Embryonic facial prominence (tissue), 1 donor: ENCODE results near the gene HS6ST3.
"Not testable (repeated sequence)": the region's sequence is repeated elsewhere in the genome, so short reads cannot be mapped to it uniquely, and the experiment has no call there.

Experiments
- DNase-seq: peaks from one replicate; pipeline ENCODE4 v3.0.0-alpha.2; 2016; ENCODE audit errors: extremely low spot score

Gene HS6ST3

DNA sequence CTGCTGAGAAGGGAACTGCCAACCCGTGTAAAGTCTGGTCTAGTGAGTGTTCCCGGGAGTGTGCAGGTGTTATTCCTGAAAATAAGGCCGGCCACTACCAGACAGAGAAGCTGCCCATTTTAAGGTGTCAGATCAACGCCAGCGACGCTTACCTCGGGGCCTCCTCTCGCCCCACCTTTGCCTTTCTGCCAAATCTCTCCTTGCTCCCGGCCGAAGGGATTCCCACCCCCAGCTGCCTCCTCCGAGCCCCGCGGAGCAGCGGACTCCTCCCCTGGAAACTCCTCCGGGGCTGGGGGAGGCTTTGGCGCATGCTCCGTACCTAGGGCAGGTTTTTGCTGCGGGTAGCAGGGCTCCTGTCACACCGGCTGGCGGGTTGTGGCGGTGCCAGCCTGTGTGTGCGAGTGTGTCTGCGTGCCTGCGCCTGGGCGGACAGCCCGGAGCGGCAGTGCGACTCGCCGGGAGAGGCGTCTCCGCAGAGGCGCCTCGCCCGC is at the start of gene HS6ST3:
HS6ST3 (plus strand) TSS at position 359 of the 491 bp plus-strand sequence.
- DNase-seq = no peak

DNA sequence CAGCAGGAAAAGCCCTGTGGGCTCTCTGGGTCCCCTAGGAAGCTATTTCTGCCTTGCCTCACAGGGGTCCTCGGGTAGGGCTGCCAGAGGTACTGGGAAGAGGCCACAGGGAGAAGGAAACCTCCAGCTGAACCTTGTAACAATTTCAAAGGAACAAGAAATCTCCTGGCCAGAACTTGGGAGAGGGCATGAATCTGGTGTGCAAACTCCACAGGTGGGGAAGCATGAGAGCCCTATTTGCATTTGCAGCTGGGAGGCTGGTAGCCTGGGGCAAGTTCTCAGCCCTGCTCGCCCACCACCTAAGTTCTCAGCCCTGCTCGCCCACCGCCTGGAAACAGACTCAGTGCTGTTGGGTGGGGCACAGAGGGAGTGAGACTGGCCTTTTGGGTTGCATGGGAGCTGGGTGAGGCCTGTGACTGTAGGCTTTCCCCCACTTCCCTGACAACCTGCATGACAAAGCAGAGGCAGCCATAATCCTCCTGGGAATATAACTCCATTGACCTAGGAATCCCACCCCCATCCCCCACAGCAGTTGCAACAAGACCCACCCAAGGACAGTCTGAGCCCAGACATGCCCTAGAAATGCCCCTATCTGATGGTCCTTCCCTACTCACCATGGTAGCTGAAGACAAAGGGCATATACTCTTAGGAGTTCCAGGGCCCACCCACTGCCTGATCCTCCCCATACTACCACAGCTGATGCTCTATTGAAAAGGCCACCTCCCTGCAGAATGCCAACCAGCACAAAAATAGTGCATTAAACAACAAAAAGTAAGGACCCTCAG is 48.4 kb upstream of the HS6ST3 start:
- no peak for DNase-seq

DNA sequence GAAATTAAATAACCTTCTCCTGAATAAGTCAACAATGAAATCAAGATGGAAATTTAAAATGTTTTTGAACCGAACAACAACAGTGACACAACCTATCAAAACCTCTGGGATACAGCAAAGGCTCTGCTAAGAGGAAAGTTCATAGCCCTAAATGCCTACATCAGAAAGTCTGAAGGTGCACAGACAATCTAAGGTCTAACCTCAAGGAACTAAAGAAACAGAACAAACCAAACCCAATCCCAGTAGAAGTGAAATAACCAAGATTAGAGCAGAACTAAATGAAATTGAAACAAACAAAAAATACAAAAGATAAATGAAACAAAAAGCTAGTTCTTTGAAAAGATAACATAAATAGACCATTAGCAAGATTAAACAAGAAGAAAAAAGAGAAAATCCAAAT is 45.7 kb upstream of the HS6ST3 start:
- no peak for DNase-seq

DNA sequence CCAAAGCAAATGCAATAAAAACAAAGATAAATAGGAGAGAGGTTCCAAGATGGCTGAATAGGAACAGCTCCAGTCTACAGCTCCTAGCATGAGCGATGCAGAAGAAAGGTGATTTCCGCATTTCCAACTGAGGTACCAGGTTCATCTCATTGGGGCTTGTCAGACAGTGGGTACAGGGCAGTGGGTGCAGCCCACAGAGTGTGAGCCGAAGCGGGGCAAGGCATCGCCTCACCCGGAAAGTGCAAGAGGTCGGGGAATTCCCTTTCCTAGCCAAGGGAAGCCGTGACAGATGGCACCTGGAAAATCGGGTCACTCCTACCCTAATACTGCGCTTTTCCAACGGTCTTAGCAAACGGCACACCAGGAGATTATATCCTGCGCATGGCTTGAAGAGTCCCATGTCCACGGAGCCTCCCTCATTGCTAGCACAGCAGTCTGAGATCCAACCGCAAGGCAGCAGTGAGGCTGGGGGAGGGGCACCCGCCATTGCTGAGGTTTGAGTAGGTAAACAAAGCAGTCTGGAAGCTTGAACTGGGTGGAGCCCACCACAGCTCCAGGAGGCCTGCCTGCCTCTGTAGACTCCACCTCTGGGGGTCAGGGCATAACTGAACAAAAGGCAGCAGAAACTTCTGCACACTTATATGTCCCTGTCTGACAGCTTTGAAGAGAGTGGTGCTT is 43.3 kb upstream of the HS6ST3 start:
- not testable (repeated sequence) for DNase-seq

DNA sequence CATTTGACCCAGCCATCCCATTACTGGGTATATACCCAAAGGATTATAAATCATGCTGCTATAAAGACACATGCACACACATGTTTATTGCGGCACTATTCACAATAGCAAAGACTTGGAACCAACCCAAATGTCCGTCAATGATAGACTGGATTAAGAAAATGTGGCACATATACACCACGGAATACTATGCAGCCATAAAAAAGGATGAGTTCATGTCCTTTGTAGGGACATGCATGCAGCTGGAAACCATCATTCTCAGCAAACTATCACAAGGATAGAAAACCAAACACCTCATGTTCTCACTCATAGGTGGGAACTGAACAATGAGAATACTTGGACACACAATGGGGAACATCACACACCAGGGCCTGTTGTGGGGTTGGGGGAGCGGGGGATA is 39.0 kb upstream of the HS6ST3 start:
- DNase-seq = not testable (repeated sequence)

DNA sequence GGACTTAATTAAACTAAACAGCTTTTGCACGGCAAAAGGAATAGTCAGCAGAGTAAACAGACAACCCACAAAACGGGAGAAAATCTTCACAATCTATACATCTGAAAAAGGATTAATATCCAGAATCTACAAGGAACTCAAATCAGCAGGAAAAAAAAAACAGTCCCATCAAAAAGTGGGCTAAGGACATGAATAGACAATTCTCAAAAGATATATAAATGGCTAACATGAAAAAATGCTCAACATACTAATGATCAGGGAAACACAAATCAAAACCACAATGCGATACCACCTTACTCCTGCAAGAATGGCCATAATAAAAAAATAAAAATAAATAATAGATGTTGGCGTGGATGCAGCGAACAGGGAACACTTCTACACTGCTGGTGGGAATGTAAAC is 38.4 kb upstream of the HS6ST3 start:
- DNase-seq = not testable (repeated sequence)

DNA sequence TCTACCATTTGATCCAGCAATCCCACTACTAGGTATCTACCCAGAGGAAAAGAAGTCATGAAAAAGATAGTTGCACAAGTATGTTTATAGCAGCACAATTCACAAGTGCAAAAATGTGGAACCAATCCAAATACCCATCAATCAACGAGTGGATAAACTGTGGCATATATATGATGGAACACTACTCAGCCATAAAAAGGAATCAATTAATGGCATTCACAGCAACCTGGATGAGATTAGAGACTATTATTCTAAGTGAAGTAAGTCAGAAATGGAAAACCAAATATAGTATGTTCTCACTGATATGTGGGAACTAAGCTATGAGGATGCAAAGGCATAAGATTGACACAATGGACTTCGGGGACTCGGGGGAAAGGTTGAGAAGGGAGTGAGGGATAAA is 38.0 kb upstream of the HS6ST3 start:
- DNase-seq = not testable (repeated sequence)

DNA sequence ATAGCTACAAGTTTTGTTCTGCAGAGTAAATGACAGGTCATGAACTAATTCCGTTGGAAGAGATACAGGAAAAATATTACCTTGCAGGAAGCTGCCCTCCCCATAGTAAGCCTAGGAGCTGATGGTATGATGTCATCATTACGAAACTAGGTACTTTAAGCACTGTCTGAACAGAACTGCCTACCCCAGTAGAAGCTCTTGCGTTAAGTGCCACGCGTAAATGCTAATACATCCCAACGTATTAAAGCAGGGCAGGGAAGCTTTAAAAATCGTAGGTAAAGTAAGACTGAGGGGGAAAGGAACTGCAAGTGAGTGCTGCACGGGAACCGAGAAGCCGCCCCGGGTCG is 37.3 kb upstream of the HS6ST3 start:
- DNase-seq = peak; percentile 18

DNA sequence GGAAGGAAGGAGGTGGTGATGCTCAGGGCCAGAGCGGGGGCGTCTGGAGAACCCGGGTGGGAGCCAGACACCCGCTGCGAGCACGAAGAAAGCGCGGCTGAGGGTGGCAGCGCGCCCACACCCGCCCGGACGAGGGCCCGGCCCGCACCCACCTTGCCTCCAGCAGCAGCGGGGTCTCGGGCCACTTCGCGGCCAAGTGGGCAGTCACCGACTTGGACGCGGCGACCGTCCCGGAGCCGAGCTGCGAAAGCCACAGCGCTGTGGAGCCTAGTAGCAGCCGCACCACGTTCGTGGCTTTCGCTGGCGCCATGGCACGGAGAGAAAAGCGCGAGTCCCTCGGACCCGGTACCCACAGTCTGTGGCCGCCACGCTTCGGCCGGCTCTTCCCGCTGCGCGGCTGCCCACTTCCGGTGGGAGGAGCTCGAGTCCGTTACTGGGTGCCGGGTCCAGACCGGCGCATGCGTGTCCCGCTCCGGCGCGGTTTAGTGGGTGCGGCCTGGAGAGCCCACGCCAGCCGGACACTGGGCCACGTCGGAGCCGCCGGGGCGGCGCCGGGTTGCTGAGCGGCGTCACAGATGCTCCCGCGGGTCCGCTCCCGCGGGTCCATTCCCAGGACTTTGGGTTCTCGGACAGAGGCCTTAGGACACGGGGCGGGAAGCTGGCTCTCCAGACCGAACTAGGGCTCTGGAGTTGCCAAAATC is 36.8 kb upstream of the HS6ST3 start, which contains the start of gene UGGT2:
UGGT2 (minus strand) TSS at position 399 of the 701 bp plus-strand sequence; CDS start at position 310, 89 bp downstream.
- peak; percentile 70 for DNase-seq

DNA sequence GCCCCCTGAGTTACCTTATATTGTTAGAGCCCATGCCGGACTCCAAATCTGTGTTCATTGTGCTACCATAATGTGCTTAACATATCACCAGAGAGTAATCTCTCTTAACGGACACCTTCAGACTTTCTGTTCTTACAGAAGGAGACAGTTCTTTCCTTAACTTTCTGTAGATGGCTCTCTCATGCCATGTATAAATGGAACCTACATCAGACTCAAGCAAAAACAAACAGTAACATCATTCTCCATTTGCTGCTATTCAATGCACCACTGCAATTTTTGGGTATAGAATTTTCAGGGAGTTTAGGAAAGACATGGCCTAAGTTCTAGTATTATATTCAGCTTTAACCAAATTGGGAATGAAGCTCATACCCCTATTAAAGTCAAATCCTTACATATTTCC is 24.1 kb upstream of the HS6ST3 start:
- DNase-seq = no peak

DNA sequence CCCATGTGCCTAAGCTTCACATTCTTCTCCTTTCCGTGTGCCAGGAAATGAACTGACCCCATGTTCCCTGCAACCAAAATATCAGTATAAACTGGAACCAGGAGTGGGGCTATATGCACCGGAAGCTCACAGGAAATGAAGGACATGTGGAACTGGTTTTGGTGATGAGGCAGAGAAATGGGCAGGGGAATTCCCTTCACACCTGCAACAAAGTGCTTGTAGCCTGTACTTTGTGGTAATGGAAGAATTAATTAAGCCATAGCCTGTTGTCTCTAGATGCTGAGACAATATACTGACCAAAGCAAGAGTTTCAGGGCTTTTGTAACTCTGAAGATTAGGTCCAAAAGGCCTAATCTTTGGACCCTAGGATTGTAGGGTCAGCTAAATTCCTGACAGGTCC is 21.2 kb upstream of the HS6ST3 start:
- DNase-seq = no peak

DNA sequence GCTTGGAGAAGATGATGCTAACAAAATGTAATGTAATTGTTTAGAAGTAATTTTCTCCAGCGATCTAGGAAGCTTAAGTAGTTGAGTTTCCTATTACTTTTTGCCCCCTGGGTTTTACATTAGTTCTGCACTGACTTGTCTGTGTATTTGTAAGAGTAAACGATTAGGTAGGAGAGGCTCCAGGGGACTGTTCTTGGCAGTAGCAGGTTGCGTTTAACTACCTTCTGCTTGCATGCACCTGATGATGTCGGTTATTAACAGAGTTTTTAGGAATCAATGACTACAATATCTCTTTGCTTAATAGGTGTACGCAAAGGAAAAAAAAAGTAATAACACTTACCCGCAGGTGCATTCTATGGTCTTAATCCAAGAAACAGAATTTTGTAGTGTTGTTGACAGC is 18.4 kb upstream of the HS6ST3 start:
- DNase-seq = no peak

DNA sequence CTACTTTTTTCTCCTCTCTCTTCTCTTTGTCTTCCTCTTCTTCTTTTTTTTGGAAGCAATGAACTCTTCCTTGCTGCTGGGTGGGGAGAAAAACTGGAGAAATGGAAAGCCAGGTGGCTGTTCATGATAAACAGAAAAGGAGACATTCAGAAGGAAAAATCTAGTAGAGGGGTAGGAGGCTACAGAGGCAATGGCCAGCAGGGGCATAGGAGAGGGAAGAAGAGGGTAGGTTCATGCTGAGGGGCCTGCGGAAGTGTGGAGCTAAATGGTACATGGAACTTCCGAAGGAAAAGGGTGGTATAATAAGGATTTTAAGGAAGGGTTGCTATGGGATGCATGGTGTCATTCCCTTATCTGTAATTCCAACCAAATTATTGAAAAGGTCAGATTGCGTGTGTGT is 17.5 kb upstream of the HS6ST3 start:
- DNase-seq = no peak

DNA sequence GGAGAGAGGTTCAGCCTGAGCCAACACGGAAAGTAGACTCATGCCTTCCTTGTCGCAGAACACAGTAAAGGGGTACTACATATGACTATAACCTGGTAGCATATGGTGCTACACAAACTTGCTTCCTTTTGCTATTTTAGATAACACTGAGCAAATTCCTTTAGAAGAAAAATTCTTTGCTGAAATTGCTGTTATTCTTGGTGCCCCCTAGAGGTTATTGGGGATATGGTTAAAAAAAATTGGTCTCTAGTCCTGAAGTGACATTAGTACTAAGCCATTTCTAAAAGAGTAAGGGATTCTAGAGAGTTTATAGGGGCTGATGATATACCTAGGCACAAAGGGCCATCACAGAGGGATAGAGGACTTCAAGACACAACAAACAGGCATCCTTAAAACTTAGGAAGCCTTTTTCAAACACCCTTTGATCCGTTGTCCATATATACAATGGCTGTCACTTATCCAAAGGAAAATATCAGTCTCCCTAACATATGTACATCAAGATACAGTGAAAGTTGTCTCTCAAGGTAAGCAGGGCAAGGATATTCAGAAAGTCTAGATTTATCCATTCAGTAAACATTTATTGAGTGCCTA is 13.9 kb upstream of the HS6ST3 start:
- DNase-seq = no peak

DNA sequence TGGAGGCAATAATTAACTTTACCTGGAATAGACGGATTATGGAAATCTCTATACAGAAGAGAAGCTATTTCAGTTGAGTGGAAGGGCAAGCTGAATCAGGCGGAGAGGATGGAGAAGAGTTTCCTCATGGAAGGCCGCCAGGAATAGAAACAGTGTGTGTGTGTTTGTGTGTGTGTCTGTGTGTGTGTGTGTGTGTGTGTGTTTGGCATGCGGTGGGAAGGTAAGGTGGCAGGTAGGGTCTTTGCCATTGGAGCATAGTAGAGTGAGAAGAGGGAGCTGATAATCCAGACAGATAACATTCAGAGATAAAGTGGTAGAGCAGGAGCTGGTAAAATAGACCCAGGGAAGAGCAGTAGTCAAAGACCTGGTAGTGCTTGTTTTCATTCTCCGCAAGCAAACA is 9.2 kb upstream of the HS6ST3 start:
- DNase-seq = no peak

DNA sequence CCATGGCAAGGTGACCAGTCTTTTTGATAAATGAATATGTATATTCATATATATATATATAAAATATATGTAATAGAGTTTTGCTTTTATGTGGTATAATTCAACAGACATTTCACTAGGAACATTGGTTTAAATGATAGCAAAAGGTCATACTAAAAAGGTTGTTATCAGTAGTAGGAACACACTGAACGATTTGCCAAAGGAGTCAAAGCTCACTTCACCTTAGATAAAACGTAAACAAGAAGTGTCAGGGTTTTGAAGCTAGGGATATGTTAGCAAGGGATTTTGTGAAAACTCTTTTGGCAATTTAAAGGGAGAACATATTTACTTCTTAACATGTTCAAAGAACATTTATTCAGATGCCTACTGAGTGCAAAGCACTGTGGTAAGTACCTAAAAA is 8.0 kb upstream of the HS6ST3 start:
- DNase-seq = no peak

DNA sequence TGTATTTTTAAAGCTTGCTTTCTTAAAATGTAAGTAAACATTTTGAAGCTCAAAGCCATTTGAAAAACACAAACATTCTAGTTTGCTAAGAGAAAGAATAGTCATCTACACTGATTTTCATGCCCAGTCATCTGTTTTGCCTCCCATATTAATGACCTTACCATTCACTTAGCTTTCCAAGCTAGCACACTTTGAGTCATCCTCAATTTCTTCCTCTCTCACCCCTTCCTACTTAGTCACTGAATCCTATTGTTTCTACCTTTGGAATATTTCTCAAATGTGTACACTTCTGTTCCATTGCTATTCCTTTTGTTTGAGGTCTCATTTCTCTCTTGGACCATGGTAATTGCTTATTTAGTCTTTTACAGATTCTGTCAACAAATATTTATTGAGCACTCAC is 7.3 kb upstream of the HS6ST3 start:
- DNase-seq = no peak

DNA sequence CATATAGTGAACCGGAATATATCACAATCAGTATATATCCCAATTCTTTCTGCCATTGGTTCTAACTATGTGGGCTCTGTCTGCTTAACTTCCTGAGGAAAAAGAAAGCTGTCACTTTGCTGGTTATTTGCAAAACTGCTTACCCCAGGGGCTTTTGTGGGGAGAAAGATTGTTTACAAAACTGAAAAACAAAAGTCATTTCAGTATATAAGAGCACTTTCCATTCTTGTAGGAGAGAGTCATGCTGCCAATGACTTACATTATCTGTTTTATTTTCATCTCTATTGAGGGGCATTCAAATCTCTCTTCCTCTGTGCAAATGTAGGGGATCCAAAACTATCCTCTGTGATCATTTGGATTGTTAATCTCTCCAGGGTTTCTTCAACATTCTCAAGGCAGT is 3.2 kb upstream of the HS6ST3 start:
- no peak for DNase-seq

DNA sequence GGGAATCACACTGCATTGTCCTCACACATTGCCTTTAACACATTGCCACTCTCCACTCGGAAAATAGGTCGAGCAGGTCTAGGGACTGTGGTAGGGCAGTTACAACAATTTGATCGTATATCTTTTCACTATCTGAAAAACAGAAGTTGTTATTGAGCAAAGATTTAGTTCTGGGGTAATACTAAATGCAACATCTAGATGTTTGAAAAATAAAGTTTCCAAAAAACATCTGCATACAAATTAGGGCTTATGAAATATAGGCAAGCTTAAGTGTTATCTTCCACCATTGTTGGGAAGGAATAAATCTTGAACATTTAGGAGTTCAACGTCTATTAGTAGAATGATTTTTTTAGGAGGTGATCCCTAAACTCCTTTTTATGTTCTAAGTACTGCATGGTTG is 768 bp upstream of the HS6ST3 start:
- no peak for DNase-seq

DNA sequence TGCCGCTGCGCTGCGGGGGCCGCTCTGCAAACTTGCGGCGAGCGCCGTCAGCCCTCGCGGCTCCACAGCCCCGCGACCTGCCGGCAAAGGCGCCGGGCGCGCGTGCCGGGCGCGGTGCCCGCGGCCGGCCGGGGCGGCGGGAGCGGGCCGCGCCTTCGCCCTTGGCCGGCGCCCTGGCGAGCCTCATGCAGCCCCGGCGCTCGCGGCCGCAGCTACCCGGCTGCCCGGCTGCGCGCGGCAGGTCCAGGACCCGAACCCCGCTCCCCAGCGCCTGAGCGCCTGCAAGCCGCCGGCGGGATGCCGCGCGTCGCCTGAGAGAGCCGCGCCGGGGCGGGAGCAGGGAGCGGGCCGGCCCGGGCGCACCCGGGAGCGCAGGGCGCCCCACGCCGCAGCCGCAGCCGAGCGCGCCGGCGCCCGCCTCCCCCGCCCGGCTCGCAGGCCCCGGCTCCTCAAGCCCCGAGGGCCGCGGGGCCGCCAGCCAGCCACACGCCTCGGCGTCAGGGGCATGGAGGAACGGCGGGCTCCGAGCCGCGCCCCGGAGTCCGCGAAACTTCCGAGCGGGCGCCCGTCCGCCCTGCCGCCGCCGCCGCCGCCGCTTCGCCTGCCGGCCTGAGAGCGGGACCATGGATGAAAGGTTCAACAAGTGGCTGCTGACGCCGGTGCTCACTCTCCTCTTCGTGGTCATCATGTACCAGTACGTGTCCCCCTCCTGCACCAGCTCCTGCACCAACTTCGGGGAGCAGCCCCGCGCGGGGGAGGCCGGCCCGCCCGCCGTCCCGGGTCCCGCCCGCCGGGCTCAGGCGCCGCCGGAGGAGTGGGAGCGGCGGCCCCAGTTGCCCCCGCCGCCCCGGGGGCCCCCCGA is 564 bp downstream of the HS6ST3 start:
- no peak for DNase-seq
